GM23248 (cell line): Measurements from ENCODE around the gene RP9.

Experiments used
- EZH2 ChIP-seq: fragments of 200-600 bp; sonication (generic); IDR thresholded peaks from 2 replicates; pipeline ENCODE4 v1.6.1; 2018; ENCODE audit warnings: antibody characterized with exemption, mild to moderate bottlenecking; ENCODE audit not compliant: insufficient read depth, poor library complexity, severe bottlenecking
- EZH2phosphoT487 ChIP-seq: fragments of 200-600 bp; sonication (generic); IDR thresholded peaks from 2 replicates; pipeline ENCODE4 v1.6.1; 2018; ENCODE audit warnings: antibody characterized with exemption, moderate library complexity, mild to moderate bottlenecking, low read depth; ENCODE audit not compliant: insufficient read depth

DNA sequence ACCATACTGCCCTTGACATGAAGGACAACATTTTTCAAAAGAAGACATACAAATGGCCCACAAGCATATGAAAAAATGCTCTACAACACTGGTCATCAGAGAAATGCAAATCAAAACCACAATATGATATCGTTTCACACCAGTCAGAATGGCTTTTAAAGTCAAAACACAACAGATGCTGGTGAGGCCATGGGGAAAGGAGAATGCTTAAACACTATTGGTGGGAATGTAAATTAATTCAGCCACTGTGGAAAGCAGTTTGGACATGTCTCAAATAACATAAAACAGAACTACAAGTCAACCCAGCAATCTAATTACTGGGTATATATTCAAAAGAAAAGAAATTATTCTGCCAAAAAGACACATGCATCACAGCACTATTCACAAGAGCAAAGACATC lies 42.4 kb downstream of the RP9 start:
- no peak for TF ChIP-seq EZH2phosphoT487
- no peak for TF ChIP-seq EZH2
